GM19468 (cell line): ENCODE measurements around the gene SYMPK.

Experiments
- ATAC-seq: cut with Tn5 transposase; IDR thresholded peaks from one replicate; pipeline ENCODE4 v1.9.1; 2021; ENCODE audit warnings: mild to moderate bottlenecking, moderate library complexity, moderate number of reproducible peaks; ENCODE audit not compliant: unreplicated experiment; ENCODE audit errors: extremely low read depth

SYMPK gene

DNA sequence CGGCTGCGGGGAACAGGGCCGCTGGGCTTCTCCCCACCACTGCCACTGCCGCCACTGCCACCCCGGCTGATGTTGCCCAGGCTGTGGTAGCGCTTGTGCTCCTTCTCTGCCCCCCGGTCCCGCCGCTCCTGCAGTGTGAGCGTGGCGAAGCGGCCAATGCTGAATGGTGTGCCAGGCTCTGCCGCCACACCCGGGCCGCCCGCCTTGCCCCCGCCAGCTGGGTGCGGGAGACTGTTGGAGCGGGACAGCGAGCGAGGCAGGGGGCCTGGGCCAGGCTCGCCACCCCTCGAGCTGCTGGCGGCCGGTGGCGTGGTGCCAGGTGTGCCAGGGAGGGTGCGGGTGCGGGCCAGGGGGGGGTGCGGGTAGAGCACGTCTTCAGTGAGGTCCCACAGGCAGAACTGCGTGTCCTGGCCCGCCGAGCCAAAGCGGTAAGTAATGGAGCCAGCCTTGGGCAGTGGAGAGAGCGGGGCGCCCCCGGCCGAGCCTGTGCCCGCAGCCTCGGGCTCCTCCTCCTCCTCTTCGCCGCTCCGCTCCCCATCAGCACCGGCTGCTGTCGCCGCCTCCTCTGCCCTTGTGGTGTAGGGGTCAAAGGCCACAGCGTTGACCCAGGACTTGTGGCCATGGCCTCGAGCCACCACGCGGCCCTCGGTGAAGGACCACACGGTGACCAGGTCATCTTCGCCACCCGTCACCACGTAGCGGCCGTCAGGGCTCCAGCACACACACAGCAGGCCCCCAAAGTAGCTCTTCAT lies 77.0 kb downstream of the SYMPK start:
- no peak for ATAC-seq

DNA sequence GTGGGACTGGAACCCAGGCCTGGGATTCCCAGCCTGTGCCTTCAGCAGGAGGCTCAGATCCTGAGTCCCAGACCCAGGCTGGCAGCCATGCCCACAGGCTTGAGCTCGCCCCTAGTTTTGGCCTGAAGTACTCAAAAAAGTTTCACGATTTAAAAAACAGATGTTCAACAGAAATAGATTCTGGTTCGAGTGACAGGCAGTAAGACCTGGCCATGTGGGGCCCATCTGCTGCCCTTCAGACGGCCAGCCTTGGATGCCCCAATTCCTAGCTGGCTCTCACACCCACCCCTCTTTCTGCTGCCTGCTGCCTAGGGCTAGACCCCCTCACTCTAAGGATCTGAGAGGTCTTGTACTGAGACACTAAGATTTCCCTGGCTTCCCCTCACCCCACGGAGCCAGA lies 77.8 kb downstream of the SYMPK start:
- no peak for ATAC-seq

DNA sequence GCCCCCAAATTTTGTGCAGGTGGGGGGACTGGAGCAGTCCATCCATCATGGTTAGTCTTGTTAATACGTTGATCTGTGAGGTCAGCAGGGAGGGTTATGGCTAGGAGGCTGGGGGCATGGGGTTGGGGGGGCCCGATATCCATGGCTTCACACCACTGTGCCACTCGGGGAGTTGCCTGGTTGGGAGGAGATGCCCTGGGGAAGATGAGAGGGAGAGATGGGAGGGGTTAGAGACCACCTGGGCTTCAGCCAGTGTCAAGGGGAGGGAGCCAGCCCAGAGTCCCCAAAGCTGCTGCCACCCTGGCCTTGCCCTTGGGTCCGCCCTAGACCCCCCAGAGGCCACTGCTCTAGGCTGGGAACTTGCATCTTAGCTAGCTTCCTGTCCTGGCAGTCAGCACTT lies 78.9 kb downstream of the SYMPK start:
- ATAC-seq, result no peak

DNA sequence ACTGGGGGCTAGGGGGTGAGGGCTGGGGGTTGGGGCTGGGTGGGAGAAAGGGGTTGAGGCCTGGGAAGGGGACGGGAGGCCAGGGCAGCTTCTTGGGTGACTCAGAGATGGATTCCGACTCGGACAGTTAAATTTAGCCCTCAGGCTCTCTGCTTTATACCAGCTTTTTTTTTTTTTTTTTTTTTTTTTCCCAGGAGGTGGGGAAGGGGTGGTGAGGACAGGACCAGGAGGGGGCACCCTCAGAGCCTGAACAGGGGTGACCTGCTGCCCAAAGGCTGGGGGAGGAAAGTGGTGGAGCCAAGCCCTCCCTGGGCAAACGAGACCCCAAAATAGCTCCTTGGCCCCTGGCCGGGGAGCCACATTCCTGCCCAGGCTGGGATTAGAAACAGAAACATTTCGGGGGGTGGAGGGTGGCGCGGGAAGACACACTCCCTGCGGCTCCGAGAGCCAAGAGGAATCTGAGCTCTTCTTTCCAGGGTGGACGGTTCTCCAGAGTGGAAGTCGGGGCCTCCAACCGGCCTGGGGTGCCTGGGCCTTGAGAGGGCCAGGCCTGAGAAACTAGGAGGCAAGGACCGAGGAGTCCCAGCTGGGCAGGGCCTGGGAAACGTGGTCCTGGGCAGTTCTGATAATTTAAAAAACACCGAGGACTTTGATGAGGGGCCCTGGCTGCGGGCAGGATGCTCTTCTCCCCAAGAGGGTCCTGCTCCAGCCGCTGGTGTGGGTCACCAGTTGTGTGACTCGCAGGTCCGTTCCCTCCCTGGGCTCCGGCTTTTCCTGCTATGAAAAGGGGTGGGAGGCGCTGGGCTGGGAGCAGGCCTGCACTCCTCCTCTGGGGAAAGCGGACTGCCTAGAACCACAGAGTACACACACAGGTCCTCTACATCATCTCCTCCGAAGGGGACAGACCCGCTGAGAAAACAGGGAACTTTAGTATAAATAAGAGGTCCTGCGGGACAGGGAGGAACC lies 79.8 kb downstream of the SYMPK start:
- ATAC-seq, result no peak

DNA sequence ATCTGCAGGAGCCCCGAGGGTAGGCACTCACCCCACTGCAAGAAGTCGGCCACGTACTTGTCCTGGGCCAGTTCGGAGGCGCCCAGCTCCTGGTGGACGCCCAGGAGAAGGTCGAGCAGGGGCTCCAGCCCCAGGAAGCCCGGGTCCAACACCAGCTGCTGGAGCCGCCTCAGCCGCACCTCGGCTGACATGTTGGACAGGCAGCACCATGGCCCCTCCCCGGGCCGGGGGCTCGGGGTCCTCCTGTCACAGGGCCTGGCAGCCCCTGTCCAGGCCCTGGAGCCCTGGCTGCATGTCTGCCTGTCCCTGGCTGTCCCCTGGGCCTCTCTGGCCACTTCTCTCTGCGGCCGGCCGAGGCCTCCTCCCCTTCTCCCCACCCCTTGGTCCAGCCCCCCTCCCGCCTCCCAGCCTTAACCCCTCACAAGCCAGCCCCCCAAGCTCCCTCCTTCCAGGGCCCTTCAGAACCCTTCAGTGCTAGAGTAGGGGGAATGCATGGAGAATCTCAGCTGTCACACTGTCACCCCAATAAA lies 80.7 kb downstream of the SYMPK start, which contains the start of gene DMPK:
TSS of gene DMPK (minus strand) at position 329 of the 530 bp plus-strand sequence. CDS start at position 191, 138 bp downstream.
- ATAC-seq, result no peak

DNA sequence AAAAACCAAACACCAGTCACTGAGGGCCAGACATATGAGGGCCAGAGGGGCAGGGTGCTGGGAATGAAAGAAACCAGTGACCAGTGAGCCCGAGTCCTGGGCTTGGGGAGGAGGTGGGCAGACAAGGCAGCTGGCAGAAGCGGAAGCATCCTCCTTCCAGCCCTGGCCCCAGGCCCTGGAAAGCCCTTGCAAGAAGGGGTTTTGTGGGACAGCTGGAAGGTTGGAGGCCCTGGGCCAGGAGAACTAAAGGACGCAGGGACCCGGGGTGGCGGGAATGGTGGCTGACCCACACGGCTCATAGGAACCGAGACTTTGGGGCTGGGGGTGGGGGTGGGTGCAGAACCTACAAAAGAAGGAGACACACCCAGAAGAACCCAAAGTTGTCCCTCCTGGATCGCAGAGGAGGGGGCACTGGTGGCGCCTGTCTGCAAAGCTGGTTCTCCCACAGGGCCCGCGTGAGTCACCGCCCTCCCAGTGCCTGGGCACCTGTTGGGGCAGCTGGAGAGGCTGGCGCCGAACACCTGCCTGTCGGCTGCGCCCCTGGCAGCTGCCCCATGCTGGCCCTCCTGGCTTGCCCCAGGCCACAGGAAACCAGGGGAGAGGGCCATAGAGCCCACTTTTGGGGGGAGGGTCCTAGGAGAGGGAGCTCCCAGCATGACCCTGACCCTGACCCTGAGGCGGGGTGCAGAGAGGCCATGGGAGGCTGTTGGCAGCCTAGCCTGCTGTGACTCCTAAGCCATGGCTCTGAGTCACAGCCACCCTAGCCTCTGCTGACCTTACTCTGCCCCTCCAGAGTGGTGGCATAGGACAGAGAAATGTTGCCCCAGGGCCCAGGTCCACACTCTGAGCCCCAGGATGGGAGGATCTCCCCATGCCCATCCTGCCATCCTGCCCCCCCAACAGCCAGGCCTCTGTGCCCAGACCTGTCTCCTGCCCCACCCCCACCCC lies 81.5 kb downstream of the SYMPK start:
- no peak for ATAC-seq

DNA sequence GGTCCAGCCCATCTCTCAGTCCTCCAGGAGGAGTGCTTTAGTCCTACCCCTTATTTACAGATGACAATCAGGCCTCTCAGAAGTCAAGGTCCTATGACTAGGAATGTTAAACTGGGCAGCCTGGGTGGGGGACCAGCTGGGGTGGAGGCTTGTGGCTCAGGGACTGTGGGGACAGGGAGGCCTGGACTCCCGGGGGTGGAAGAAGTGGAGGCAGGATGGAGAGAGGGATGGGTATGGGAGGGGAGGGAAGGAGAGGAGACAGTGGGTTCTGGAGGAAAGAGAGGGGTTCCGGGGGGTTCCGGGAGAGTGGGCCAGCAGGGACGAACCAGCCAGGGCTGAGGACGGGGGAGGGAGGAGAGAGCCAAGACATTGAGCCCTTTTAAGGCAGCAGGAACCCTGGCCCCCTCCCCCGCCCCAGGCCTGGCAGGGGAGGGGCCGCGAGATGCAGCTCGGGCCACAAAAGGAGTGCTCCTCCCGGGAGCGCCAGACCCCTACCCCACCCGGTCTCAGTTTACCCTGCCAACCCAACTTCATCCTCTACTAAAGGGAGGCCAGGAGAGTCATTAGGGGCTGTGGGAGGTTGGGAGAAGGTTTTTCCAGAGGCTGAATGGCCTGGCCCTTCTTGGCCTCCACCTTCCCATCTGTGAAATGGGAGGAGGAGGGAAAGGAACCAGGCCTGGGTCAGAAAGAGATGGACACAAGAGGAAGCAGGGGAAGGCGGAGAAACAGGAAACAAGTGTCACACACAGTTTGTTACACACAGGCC lies 82.3 kb downstream of the SYMPK start:
- no peak for ATAC-seq

DNA sequence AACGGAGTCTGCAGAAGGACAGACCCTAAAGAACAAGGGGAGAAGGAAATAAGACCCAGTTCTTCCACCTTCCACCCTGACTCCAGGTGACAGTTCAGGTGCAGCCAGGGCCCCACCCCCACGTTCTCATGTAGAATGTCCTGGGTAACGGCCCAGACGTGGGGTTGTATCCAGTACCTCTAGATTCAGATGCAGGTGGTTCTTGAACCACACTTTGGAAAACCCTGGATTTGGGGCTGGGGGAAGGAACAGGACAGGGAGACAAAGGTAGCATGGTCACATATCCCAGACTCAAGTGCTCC lies 82.8 kb downstream of the SYMPK start:
- no peak for ATAC-seq

DNA sequence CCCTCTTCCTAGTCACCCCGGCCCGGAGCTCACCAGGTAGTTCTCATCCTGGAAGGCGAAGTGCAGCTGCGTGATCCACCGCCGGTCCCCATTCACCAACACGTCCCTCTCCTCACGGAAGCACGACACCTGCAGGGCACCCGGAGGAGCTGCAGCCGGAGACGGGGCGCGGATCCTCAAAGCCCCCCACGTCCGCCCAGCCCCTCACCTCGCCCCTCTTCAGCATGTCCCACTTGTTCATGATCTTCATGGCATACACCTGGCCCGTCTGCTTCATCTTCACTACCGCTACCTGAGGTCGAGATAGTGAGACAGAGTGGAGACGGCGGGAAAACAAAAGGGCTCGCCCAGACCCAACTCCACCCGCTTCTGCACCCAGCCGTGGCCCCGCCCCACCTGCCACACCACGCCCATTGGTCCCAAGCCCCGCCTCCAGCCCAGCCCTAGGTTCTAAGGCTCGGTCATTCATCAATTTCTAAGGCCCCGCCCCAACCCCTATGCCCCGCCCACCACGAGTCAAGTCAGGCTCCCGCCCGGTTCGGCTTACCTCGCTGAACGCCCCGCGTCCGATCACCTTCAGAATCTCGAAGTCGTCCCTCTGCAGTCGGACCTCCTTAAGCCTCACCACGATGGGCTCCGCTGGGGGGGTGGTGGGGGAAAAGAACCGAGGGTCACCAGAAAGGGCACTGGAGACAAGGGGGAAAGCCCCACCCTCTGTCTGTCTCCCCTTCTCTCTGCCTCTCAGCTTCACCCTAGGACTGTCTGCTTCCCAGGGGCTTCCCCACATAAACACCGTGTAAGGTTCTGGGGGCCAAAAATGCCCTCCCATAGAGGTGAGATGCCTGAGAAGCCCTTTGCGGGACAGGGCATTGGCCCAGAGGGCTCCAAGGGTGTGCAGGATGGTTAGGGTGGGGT lies 83.5 kb downstream of the SYMPK start:
- ATAC-seq, result no peak

DNA sequence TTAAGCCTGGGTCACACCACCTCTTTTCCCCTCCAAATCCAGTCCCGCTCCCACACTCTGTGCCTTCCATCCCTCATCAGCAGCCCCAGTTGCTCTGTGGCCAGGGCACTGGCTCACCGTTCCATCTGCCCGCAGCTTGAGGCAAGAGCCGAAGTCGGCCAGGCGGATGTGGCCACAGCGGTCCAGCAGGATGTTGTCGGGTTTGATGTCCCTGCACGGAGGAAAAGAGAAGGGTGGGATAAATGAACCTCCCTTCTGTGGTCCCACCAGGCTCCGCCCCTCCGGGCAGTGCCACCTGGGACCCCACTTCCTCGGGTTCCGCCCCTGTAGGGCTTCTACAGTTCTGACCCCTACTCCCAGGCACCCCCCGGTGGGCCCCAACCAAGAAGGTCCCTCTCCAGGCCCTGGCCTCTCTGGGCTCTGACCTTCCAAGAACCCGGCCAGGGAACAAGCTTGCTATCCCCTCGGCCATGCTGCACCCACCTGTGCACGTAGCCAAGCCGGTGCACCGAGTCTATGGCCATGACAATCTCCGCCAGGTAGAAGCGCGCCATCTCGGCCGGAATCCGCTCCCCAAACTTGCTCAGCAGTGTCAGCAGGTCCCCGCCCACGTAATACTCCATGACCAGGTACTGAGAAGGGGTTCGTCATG lies 84.8 kb downstream of the SYMPK start:
- ATAC-seq, result no peak

DNA sequence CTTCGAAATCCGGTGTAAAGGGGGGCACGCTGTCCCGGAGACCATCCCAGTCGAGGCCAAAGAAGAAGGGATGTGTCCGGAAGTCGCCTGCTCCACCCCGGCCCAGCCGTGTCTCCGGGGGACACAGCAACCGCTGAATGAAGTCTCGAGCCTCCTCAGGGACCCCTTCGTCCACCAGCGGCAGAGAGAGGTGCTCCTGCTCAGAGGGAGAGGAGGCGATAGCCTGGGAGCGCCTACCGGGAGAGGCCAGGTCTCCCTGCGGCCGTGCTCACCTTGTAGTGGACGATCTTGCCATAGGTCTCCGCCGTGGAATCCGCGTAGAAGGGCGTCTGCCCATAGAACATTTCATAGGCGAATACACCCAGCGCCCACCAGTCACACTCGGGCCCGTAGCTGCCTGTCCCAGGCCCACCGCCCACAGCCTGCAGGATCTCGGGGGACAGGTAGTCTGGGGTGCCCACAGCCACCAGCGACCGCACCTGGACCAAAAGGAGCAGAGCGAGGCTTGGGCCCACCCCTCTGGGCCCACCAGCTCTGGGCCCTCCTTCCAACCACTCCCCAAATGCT lies 85.5 kb downstream of the SYMPK start:
- ATAC-seq, result no peak

DNA sequence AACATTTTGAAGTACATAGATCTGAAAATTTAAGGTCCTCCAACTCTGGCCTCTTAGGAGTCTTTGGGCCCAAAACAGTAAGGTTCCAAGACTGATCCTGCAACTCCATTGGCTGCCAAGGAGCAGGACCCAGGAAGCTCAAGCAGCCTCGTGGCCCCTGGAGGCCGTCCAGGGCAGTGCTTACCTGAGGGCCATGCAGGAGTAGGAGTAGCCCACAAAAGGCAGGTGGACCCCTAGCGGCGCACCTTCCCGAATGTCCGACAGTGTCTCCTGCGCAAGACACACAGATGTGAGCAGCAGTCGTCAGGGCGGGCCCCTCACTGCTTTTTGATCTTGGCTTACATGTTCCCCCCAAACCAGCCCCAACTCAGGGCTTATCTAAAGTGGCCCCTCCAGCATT lies 88.2 kb downstream of the SYMPK start:
- no peak for ATAC-seq

DNA sequence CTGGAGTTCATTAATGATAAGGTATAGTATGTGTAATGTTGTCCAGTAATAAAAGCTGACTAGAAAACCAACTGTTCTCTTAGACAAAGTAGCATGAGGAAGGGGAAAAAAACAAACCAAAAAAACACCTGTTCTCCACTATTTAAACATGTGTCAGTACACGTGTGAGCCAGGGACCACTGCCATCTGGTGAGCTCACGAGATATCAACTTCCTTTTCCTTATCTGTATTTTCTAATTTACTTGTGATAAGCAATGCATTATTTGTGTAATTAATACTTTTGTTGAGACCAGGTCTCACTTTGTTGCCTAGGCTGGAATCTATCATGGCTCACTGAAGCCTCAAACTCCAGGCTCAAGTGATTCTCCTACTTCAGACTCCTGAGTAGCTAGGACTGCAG lies 89.6 kb downstream of the SYMPK start:
- ATAC-seq, result no peak

DNA sequence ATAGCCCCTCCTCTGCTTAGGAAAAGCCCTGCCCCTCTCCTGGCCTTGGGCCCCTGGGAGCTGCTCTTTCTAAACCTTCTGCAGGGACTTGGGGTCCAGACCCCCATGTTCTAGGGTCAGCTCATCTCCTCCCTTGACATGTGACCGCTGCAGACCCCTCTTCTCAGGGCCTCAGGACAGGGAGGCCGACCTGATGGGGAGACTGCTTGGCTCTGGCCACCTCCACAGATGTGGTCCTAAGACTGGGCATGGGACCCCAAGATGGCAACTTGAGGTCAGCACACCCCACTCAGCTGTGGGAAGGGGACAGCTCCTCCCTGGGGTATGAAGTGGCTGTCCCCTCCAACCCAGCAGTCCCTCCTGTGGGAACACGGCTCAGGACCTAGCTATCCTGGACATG lies 90.0 kb downstream of the SYMPK start:
- no peak for ATAC-seq

DNA sequence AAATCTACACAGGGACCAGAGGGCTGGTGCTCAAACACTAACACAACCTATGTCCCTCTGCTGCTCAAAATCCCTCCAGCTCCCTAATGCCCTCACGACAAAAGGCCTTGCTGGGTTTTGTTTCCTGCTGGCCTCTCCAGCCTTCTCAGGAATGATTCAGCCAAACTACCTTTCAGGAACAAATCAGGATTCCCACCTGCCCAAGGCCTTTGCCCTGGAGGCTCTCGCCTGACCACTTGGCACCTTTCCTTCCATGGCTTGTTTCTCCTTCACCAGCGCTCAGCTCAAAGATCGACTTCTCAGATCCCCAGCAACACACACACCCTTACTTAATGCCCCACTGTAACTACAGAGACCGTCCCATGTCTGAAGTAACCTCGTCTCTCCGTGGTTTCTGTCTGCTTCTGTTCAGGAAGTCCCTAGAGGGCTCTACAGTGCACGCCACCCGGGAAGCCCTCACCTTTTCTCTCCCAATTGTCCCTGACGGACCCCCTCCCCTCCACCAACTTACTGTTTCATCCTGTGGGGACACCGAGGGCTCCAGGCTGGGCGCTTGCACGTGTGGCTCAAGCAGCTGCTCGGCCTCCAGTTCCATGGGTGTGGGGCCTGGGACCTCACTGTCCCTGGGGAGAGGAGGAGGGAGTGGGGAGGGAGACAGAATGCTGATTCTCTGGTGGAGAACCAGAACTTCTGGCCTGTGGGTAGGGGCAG lies 90.7 kb downstream of the SYMPK start:
- ATAC-seq, result no peak

DNA sequence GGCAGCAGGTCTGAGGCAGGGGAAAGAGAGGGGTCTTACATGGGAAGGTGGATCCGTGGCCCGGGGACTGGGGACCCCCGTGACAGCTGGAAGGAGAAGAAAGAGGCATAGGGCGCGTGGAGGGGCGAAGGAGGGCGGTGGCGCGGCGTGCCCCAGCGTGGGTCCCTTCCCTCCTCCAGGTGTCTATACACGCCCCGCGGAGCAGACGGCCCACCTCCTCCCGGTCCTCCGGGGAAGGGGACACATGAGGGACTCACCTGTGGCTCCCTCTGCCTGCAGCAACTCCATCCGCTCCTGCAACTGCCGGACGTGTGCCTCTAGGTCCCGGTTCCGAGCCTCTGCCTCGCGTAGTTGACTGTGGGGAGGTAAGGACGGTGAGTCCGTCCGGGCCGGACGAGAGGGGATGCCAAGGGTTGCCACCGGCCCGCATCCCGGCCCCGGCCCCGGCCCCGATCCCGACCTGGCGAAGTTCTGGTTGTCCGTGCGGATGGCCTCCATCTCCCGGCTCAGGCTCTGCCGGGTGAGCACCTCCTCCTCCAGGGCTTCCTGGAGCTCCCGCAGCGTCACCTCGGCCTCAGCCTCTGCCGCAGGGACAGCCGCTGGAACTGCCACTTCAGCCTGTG lies 91.5 kb downstream of the SYMPK start:
- no peak for ATAC-seq
